ENCODE data around the gene KRTAP4-5. TPM values are rescaled to one million over a fixed set of nuclear protein-coding genes. Genes with fewer than 3 reads are reported as not detected.
"Not testable (repeated sequence)": the region's sequence is repeated elsewhere in the genome, so short reads cannot be mapped to it uniquely, and the experiment has no call there.

Gene KRTAP4-5
- total and polyA plus RNA-seq, 2 experiments from 2014 or later = not detected

DNA sequence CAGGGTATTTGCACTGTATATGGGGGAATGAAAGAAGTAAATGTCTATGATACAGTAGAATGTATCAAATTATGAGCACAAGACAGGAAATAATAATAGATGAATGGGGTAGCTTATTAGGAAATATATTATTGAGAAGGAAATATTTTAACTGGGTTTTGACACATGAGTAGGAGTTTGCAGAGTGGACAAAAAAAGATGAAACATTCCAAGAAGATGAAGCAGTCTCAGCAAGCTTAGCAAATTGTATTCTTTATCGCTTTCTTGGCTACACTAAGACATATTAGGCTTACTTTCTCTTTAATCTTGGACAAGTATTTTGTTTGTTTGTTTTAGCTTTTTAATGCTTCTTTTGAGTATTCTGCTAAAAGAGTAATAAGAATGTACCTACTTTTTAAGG lies 45.7 kb downstream of the KRTAP4-5 start (continued):
- TF ChIP-seq ZNF331 (CRISPR knock-in tag; IDR thresholded peaks at IDR 0.05; ENCODE audit: low read depth) = no peak
- no peak for TF ChIP-seq EZH2phosphoT487 (IDR thresholded peaks at IDR 0.05; ENCODE audit: unreplicated experiment)
- no peak for TF ChIP-seq CTCF (conservative IDR thresholded peaks at IDR 0.05; ENCODE audit: low read depth in 2 of 2)
- TF ChIP-seq EZH2 (IDR thresholded peaks at IDR 0.05; ENCODE audit: low read depth, unreplicated experiment) = no peak
- no peak for TF ChIP-seq ZNF114 (CRISPR knock-in tag; IDR thresholded peaks at IDR 0.05)
- TF ChIP-seq, protein P1, sequence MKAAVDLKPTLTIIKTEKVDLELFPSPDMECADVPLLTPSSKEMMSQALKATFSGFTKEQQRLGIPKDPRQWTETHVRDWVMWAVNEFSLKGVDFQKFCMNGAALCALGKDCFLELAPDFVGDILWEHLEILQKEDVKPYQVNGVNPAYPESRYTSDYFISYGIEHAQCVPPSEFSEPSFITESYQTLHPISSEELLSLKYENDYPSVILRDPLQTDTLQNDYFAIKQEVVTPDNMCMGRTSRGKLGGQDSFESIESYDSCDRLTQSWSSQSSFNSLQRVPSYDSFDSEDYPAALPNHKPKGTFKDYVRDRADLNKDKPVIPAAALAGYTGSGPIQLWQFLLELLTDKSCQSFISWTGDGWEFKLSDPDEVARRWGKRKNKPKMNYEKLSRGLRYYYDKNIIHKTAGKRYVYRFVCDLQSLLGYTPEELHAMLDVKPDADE (IDR thresholded peaks at IDR 0.05) = no peak

DNA sequence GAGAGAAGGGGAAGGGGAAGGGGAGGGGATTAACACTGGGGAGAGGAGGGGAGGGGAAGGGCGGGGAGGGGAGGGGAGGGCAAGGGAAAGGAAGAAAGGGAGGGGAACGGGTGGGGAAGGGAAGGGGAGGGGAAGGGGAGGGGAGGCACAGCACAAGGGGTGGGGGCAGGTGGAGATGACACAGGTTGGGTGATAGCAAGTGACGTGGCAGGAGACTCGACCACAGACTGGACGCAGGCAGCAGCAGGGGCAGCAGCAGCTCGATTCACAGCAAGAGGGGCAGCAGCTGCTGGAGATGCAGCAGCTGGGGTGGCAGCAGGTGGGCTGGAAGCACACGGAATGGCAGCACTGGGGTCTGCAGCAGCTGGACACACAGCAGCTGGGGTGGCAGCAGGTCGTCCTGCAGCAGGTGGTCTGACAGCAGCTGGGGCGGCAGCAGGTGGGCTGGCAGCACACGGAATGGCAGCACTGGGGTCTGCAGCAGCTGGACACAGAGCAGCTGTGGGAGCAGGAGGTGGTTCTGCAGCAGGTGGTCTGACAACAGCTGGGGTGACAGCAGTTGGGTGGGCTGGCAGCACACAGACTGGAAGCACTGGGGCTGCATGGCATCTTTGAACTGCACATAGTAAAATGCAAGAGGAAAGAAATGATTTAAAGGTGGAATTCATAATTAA lies 47.9 kb downstream of the KRTAP4-5 start, which contains the start of gene KRTAP4-16:
KRTAP4-16 (minus strand) TSS at position 624 of the 674 bp plus-strand sequence; CDS start at position 624, 0 bp downstream.
- Mint-ChIP-seq H3K27me3 (ENCODE audit: insufficient read depth, low read depth, poor library complexity) (peaks cover 4% of the 10 kb centered on the region), H3K4me3 (no peak within 1 kb of the TSS), H3K27ac (no peak within 1 kb of the TSS), H3K4me1 (peaks cover 34% of the 10 kb centered on the region), H3K36me3 (ENCODE audit: low read depth) (no peaks in the 10 kb centered on the region), H3K9me3 (no peaks in the 10 kb centered on the region; the same call in 1 of the 3 replicates)
- ATAC-seq = no peak
- peak; percentile 3 for DNase-seq (ENCODE audit: low spot score)
- H3K27ac ChIP-seq (ENCODE audit: low read depth) = no peak within 1 kb of the TSS
- TF ChIP-seq CTCF (conservative IDR thresholded peaks at IDR 0.05; ENCODE audit: low read depth in 2 of 2) (no peak), POLR2AphosphoS5 (IDR thresholded peaks at IDR 0.05; ENCODE audit: low read depth) (no peak), ZNF114 (CRISPR knock-in tag; IDR thresholded peaks at IDR 0.05) (no peak), REST (IDR thresholded peaks at IDR 0.05; ENCODE audit: unreplicated experiment) (no peak), NANOG (IDR thresholded peaks at IDR 0.05; ENCODE audit: borderline replicate concordance) (no peak)
- H3K4me2 ChIP-seq = no peak within 1 kb of the TSS
- H3K79me2 ChIP-seq (replicated peaks; ENCODE audit: insufficient read depth) = no peaks in the 10 kb centered on the region
- H2AFZ ChIP-seq = no peak within 1 kb of the TSS
- H3K9me2 ChIP-seq (ENCODE audit: insufficient read depth) = no peaks in the 10 kb centered on the region
- no peaks in the 10 kb centered on the region for H4K20me1 ChIP-seq (replicated peaks; ENCODE audit: insufficient read depth)
- H3K27me3 ChIP-seq (ENCODE audit: insufficient read depth) = no peaks in the 10 kb centered on the region
- H3K4me3 ChIP-seq = no peak within 1 kb of the TSS
- peaks cover 14% of the 10 kb centered on the region for H3K4me1 ChIP-seq (ENCODE audit: insufficient read depth)
- H3K36me3 ChIP-seq (ENCODE audit: insufficient read depth) = no peaks in the 10 kb centered on the region
- H3F3A ChIP-seq (replicated peaks; ENCODE audit: low read depth) = no peaks in the 10 kb centered on the region

GRCh38 chr17:41099682-41100480 lies 49.7 kb downstream of the KRTAP4-5 start:
- H3K9me3 Mint-ChIP-seq; ATAC-seq; DNase-seq (ENCODE audit: low spot score); H2AFZ ChIP-seq; H3K27me3 ChIP-seq (ENCODE audit: insufficient read depth); H3K27ac Mint-ChIP-seq; H3K27ac ChIP-seq (ENCODE audit: low read depth); H3K4me2 ChIP-seq; H3K27me3 Mint-ChIP-seq (ENCODE audit: insufficient read depth, low read depth, poor library complexity); H3K4me3 ChIP-seq; H3F3A ChIP-seq (replicated peaks; ENCODE audit: low read depth); H3K79me2 ChIP-seq (replicated peaks; ENCODE audit: insufficient read depth); H4K20me1 ChIP-seq (replicated peaks; ENCODE audit: insufficient read depth); H3K36me3 ChIP-seq (ENCODE audit: insufficient read depth); H3K4me1 ChIP-seq (ENCODE audit: insufficient read depth); H3K36me3 Mint-ChIP-seq (ENCODE audit: low read depth); H3K9me2 ChIP-seq (ENCODE audit: insufficient read depth); H3K4me3 Mint-ChIP-seq: not testable (repeated sequence)
- H3K4me1 Mint-ChIP-seq = peaks cover 32% of the 10 kb centered on the region
